T-helper 1 cell treated with Interleukin-12 subunit alpha and Interleukin-12 subunit beta and Interleukin-4 antibody, amounts not matched to agents 30 ng/mL and 1 ng/mL, for 36 hours (primary cell): ENCODE measurements around the gene KXD1. TPM values are rescaled to one million over a fixed set of nuclear protein-coding genes. Genes with fewer than 3 reads are reported as not detected.
"Not testable (repeated sequence)": the region's sequence is repeated elsewhere in the genome, so short reads cannot be mapped to it uniquely, and the experiment has no call there.

Source experiments
- intact Hi-C: fragments of 100-400 bp; cut with micrococcal nuclease; formaldehyde crosslinking; loops from one replicate; pipeline ENCODE4 v1.15.1; 2024
- total RNA-seq: library from RNA; stranded (reverse); gene quantifications from 2 replicates; pipeline ENCODE4 v1.2.3, GENCODE V29; 2022

The KXD1 gene
- total RNA-seq, 1 donor from 2014 or later, result 100.0 TPM

DNA sequence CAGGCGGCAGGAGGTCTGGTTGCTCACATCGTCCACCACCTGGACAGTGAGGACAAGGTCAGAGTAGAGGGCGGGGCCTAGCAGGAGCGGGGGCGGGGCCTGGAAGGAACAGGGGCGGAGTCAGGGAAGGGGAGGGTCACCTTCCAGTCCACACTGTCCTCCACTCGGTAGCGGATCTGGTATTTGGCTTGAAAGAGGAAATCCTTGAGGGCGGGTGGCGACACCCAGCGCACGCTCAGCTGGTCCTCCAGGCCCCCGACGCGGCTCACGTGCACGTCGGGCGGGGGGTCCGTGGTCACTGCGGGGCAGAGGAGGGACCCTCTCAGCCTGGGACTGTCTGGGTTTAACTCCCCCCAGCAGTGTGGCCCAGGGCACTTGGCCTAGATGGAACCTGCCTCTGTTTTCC is 39.1 kb downstream of the KXD1 start:
- intact Hi-C loops, result no loop called here

DNA sequence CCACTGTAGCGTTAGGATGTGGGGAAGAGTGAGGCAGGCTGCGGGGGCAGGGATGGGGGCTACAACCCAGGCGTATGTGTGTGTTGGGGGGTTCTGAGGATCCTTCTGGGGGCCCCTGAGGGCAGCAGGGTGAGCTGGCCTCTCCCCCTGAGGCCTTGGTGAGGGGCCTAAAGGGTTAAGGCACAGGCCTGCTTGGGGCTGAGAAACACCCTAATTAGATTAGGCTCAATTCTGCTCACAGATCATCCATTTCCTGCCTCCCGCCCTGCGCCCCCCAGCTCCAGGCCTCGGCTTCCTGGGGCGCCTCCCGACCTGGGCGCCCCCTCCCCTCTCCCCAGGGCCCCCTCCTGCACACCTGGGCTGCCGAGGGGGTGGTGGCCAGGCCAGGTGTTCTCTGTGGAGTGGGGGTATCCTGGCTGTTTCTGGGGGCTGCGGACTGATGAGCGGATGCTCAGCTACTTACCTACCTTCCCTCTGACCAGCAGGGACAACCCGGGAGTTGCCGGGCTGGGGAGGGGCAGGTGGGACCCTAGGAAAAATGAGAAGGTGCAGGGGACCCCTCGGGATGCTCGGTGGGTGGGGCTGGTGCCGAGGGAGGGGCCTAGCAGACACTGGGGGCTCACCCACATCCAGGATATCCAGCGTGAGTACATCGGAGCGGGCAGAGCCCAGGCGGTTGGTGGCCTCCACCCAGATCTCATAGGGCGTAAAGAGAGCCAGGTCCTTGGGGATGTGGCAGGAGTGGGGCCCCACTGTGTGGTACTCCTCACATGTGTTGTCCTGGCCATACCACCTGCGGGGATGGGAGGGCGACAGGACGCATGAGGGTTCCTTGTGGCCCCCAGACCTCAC is 40.4 kb downstream of the KXD1 start:
- intact Hi-C loops, result no loop called here

DNA sequence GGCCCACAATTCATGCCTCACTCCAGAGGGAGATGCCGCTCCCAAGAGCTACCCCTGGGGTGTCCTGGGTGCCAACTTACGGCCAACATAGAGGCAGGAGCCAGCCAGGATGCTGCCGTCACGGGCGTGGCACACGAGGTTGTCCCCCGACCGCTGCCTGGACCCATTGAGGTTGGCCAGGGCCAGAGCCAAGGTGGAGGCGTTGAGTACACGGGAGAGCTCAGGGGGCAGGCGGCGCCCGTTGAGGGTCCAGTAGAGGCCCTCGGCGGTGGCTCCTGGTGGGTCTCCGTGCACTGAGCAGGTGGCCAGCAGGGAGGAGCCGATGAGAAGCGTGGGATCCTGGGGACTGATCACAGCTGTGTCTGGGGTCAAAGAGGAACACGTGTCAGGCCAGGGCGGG is 41.8 kb downstream of the KXD1 start:
- intact Hi-C loops, result no loop called here

DNA sequence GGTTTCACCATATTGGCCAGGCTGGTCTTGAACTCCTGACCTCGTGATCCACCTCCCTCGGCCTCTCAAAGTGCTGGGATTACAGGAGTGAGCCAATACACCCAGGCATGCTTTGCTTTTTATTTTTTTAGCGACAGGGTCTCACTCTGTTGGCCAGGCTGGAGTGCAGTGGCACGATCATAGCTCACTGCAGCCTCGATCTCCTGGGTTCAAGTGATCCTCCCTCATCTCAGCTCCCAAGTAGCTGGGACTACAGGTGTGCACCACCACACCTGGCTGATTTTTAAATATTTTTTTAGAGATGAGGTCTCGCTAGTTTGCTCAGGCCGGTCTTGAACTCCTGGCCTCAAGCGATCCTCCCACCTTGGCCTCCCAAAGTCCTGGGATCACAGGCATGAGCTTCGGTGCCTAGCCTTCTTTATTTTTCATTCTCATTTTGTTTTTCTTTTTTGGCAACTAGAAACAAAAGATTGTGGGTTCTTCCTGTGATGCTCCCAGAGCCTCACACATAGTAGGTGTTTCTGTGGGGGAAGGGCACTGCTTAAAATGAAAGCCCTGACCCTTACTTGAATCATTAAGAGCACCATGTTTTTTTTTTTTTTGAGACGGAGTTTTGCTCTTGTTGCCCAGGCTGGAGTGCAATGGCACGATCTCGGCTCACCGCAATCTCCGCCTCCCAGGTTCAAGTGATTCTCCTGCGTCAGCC is 43.2 kb downstream of the KXD1 start:
- intact Hi-C loops, result not testable (repeated sequence)

DNA sequence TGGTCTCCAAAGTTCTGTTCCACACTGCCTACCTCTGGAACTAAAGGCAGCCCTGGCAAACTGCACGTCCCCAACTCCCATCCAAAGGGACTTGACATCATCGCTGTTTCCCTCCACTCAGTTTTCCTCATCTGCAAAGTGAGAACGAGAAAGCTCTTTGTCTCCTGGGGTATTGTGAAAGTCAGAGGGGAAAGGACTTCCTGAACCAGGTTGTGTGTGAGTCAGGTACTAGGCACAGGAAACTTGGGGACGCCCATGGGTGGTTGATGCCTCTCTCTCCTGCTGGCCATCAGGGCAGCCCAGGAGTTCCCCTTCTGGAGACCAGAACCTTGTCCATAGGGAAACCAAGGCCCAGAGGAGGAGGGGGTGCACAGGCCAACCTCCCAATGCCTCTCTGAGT is 44.2 kb downstream of the KXD1 start:
- intact Hi-C loops, result no loop called here

DNA sequence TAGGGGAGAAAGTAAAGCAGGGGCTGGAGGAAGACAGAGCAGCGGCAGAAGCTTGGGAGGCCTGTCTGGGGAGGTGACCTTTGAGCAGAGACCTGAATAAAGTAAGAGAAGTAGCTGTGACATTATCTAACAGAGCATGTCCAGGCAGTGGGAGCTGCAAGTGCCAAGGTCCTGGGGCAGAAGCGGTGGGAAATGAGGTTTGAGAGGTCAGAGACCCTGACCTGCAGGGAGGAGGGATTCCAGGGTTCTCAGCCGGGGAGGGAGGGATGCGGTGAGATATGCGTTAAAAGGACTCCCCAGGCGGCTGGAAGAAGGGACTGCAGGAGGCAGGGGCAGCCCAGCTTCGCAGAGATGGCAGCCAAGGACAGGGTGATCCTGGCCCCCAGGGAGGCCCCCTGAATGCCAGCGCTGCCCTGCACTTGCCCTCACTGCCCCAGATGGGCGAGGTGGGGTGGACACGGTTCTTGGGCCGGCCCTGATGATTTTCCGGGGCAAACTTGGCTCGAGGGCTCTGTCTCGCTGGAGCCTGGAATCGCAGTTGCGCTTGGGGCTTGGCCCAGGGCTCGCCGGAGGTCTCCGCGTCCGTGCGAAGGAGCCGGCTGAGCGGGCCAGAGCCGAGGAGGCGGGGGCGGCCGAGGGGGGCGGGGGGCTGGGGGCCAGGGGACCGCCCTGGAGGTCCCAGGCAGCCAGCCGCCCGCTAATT is 45.7 kb downstream of the KXD1 start:
- intact Hi-C loops, result no loop called here

DNA sequence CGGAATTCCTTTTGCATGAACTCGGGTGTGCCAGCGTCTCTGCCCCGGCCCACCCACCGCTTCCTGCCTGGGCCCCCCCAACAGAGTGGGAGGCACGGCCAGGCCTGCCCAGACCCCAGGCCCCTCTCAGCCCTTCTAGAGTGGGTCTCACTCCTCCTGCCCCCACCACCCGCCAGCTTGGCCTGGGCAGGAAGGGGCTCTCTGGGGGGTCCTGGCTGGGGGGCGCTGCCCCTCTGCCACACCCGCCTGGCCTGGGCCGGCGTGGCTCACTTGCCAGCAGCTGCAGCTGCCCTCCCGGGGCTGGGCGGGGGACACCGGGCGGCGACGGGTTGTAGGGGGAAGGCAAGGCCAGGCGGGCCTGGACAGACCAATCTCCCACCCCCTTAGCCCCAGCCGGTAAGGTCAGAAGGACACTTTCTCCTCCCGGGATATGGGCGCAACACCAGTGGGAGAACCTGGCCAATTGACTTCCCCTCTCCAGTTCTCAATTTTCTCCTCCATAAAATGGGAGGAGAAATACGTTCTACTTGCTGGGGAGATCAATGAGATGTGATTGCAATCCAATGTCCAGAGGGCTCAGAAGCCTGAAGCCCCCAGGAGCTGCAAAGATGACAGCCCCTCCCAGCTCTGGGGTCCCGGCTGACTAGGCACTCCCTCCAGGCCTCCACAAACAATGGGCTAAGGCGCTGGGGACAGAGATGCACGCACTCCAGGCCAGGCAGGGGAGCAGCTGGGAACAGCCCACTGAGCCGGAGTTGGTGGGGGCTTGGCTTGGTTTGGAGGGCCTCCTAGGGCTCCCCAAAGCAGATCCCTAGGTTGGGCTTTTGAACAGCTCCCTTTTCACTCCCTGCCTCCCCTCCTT is 46.5 kb downstream of the KXD1 start:
- intact Hi-C loops, result no loop called here

DNA sequence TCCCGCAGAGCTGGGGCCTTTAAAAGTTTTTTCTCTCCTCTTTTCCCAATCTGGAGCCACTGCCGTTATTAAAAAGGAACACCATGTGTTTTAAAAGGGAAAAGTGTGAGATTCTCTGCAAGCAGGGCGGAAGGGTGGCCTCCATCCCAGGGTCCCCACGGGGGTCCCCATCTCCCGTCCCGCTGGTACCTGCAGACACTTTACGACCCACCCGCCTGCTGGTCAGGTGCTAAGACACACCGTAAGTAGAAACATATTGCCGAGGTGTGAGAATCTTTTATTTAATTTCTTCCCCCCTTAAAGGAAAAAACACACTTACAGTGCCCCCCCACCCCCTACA is 47.1 kb downstream of the KXD1 start:
- intact Hi-C loops, result no loop called here

DNA sequence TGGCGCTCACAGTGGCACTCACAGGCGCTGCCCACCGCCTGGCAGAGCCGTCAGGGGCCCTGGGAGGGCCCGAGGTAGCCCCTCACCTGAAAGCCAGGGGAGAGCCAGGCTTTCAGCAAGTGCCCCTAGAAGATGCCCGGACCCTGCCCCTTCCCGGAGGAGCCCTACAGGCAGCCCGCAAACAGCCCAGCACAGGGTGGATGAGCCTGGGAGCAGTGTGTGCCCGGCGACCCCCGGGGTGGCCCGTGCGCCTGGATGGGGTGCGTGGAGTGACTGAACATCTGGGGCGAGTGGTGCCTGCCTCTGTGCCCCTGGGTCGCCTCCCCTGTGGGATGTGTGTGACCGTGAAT is 47.5 kb downstream of the KXD1 start:
- intact Hi-C loops, result no loop called here

DNA sequence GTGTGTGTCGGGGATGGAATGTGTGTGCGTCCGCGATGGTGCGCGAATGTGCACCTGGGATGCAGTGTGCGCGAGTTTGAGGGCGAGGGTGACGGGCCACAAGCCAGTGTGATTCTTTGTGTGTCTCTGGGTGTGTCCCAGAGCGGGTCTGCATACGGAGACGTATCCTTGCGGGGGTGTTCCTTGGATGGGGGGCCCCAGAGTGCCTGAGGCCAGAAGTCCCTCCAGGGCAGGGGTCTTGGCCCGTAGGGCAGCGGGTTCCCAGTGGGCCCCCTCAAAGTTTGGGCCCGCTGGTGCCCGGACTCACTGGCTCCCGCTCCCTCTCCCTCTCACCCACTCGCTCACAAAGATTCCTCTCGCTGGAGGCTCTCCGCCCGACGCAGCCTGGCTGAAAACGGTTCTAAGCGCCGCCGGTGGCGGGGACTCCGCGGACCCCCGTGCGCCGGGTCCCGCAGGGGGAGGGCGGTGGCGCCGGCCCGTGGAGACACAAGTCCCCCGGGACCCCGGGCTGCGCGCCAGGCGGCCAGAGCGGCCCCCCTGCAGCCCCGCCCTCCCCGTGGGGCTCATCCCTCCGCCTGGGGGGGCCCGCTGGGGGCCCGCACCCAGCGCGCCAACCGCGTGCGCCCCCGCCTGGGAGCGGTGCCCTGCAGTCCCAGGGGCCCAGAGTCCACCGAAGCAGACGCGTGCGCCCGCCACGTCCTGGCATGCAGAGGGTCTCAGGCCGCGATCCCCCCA is 48.0 kb downstream of the KXD1 start:
- intact Hi-C loops, result no loop called here

DNA sequence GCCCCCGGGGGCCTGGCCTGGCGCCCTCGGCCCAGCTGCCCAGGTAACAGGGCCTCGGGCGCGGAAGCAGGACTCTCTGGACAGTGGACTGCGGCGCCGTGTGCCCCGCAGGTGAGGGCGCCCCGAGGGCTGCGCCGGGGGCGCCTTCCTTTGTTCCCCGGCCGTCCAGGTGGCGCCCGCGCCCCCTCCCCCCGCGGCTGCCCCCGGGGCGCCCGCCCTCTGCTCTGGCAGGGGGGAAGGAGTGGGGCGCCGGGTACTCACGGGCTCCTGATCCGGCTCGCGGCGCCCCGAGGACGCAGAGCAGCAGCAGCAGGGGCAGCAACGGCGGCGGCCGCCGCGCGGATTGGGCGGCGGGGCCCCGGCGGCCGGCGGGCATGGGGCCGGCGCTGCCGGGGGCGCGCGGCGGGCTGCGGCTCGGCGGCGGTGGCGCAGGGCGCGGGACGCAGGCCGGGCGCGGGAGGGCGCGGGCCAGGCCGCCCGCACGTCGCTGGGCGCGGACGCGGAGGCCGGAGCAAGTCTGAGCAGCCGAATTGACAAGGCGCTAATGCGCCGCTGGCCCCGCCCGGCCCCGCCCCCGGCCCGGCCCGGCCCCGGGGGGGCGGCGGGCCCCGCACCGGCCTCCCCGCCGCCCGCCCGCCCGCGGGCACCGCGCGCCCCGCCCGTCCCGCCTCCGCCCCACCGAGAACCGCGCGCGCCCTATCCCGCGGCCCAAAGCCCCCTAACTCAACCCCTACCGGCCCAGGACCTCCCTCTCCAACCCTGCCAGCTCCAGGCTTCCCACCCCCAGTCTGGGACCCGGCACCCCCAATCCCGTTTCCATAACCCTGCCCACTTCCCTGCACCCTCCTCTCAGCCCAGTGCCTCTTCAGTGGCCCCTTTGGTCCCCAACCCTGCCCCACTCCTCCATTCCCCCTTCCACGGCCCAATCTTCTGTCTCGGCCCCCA is 48.9 kb downstream of the KXD1 start, which contains the start of gene CRLF1:
Gene CRLF1 (minus strand): TSS at position 519 of the 945 bp plus-strand sequence. CDS start 143 bp downstream, at position 376.
- intact Hi-C loops, result no loop called here

DNA sequence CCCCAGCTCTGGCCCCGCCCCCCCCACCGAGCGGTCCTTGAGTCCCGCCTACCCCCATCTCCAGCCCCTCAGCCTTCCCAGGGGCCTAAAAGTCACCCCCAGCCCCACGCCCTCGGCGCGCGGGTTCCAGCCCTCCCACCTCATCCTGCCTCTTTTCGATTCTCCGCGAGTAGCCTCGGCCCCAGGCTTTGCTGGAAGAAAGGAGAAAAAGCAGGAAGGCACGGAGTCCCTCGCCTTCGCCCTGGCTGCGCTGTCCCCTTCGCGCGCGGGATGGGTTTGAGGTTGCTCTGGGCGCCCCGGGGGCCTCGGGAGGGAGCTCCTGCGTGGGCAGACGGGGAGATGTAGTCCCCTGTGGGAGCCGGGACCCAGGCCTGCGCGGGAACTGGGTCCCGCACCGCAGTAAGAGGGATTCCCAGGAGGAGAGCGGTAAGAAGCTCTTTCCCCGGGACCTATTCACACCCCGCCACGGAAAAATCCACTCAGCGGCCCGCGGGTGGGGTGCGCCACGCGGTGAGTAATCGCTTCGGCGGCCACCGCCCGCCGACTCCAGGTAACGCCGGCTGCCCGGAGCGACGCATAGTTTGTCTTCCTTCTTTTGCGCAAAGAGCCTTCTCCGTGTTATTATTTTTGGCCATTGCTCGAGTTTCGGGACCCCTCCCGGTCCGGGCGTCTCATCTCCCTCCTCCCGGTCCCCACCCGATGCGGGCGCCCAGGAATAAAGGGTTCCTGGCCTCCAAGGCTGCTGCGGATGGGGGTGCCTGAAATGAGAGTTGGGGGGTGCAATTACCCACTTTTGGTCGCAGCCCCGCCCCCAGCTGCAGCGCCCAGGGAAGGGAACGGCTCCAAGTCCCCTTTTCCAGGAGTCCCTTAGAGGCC is 49.8 kb downstream of the KXD1 start:
- intact Hi-C loops, result loop anchor here (2.0 kb wide), 1 partner anchor 179 kb away; no protein-coding TSS in a partner anchor

DNA sequence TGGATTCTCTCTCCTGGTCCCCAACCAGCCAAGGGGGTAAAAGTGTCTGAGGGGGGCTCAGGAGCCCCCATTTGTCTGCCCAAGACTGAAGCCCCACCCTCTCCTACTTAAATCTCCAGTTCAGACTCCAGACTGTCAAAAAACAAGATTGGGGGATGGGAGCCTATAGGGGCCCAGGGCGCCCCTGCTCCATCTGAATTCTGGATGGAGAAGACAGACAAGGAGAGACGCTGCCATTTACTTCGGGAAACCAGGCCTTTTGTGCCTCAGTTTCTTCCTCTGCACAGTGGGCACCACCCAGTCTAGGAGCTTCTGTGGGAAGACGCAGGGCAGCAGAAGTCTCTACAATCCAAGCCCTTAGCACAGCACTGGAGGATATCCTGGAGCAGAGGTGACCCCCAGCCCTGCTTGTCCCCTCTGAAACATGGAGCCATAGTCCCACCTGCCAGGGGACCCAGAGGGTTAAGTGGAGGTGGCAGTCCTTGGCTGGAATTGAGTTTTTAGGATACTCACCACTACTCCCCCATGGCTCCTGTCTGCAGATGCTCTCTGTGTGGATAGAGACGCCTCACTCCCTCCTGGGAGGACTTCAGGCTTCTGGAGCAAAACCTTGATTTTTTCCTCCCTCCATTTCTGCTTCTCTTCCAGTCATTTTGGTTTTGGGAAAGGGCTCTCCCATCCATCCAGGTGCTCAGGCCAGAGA is 50.6 kb downstream of the KXD1 start:
- intact Hi-C loops, result loop anchor here (2.0 kb wide), 1 partner anchor 179 kb away; no protein-coding TSS in a partner anchor

DNA sequence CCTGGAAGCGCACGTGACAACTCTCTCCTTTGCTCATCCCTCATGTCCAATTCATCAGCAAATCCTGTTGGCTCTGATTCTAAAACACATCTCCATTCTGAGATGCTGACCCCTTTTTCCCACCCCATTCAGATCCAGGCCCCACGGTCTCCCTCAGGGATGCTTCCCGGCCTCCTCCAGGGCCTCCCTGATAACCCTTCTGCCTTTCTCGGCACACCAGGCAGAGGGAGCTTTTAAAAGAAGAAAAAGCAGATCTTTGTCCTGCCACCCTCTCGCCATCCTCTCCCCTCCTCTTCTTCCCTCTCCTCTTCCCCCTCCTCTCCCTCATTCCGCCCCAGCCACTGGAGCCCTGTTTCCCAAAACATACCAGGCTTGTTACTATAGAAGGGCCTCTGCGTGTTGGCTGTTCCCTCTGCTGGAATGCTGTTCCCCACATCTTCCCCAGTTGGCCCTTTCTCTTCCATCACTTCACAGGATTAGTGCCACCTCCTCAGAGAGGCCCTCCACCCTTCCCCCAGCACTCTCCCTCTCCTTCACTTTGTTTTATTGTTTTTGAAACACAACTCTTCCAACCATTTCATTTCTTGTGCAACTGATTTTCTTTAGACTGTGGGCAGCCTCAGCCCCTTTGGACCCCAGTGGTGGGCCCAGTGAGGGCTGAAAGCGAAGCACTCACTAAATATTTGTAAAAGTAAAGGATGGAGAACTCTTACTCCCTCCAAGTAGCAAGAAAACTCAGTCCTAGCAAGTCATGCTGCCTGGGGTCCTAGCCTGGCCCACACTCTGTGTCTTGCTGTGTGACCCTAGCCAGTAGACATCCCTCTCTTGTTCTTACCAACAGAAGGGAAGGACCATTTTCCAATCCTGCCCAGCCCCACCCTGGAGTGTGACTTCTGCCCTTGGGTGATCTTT is 51.4 kb downstream of the KXD1 start:
- intact Hi-C loops, result loop anchor here (2.0 kb wide), 1 partner anchor 178 kb away; no protein-coding TSS in a partner anchor

DNA sequence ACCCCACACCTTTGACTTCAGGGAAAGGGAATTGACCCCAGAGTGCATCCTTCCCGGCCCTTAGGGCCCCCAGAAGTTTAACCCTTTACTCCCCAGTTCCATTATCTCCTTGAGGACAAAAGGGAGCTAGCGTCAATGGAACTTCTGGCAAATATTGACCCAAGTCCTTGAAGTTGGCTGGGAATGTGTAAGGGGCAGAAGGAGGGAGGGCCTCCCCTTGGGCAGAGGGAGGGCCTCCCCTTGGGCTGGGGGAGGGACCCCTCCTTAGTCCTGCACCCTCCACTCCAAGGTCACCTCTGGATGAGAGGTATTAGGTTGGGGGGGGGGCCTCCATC is 52.0 kb downstream of the KXD1 start:
- intact Hi-C loops, result loop anchor here (2.0 kb wide), 1 partner anchor 177 kb away; no protein-coding TSS in a partner anchor

DNA sequence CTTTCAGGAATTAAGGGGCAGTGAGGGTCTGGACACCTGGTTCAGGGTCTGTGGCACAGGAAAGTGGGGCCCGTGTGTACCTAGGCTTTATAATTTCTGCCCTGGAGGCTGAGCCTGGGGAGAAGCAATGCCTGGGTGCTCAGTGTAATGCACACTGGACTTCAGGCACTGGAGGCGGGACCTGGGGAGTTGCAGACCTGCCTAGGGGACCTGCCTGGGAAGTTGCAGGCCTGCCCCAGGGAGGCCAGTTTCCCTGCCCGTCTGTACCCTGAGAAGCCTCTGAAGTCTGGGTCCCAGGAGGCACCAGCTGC is 52.5 kb downstream of the KXD1 start:
- intact Hi-C loops, result no loop called here
